B cell (primary cell): ENCODE results near the gene HAP1. TPM values are rescaled to one million over a fixed set of nuclear protein-coding genes. Genes with fewer than 3 reads are reported as not detected.

Experiments used
- ATAC-seq: fragments of 200-7000 bp; cut with Tn5 transposase; one replicate; pipeline ENCODE4 v1.10.0; 2021; ENCODE audit warnings: low read depth, mild to moderate bottlenecking, moderate number of reproducible peaks, moderate library complexity
- CTCF ChIA-PET: fragments of 350-600 bp; sonication (Branson Sonifier 250); formaldehyde crosslinking; loops from one replicate; lab custom pipeline; 2021; ENCODE audit warnings: antibody characterized with exemption, inconsistent platforms; lab: Charles Lee
- POLR2A ChIA-PET: fragments of 350-600 bp; sonication (Branson Sonifier 250); formaldehyde crosslinking; loops from one replicate; lab custom pipeline; 2021; ENCODE audit warnings: antibody characterized with exemption; lab: Charles Lee
- DNase-seq: peaks from one replicate; pipeline ENCODE4 v3.0.0; 2013
- H2AFZ ChIP-seq: 2 replicates; pipeline ENCODE4 v1.6.1; 2012; ENCODE audit warnings: mild to moderate bottlenecking, low read depth, low read length; ENCODE audit not compliant: insufficient read depth, poor library complexity, severe bottlenecking
- H3K27ac ChIP-seq, 2 donors: 1 replicate in 1 of 2; 2 replicates in 1 of 2; pipeline ENCODE4 v1.5.1; 2012 to 2013; ENCODE audit warnings: low read length in 2 of 2, mild to moderate bottlenecking in 2 of 2, moderate library complexity in 1 of 2
- H3K27me3 ChIP-seq, 4 experiments: fragments of 200-600 bp in 1 of 4; sonication (generic) in 1 of 4; replicated peaks in 1 of 4; 1 replicate in 2 of 4; 2 replicates in 2 of 4; pipeline versions ENCODE4 v1.6.1 to v1.7.0; 2013 to 2016; ENCODE audit warnings: low read length in 3 of 4, mild to moderate bottlenecking in 2 of 4, mixed read lengths in 1 of 4, moderate library complexity in 1 of 4; ENCODE audit not compliant: insufficient read depth in 4 of 4, control insufficient read depth in 3 of 4; ENCODE audit errors: control extremely low read depth in 1 of 4
- H3K36me3 ChIP-seq, 2 experiments: replicated peaks in 1 of 2; 1 replicate in 1 of 2; 2 replicates in 1 of 2; pipeline versions ENCODE4 v1.6.1 to v1.7.1; 2013; ENCODE audit warnings: low read length in 1 of 2; ENCODE audit not compliant: insufficient read depth in 2 of 2, control insufficient read depth in 1 of 2; ENCODE audit errors: control extremely low read depth in 1 of 2, extremely low read depth in 1 of 2
- H3K4me1 ChIP-seq, 2 donors: fragments of 200-600 bp in 1 of 2; sonication (generic) in 1 of 2; 1 replicate in 1 of 2; 2 replicates in 1 of 2; pipeline versions ENCODE4 v1.5.1 to v1.6.1; 2013 to 2017; ENCODE audit warnings: low read length in 2 of 2; ENCODE audit not compliant: control insufficient read depth in 2 of 2, insufficient read depth in 2 of 2
- H3K4me2 ChIP-seq: replicated peaks from 2 replicates; pipeline ENCODE3; 2012; ENCODE audit warnings: mild to moderate bottlenecking, low read depth, low read length; ENCODE audit not compliant: poor library complexity, severe bottlenecking
- H3K4me3 ChIP-seq, 5 experiments: fragments of 200-600 bp in 1 of 5; sonication (generic) in 1 of 5; 1 replicate in 3 of 5; 2 replicates in 2 of 5; pipeline versions ENCODE4 v1.5.1 to v1.7.0; 2011 to 2016; ENCODE audit warnings: low read length in 4 of 5, mild to moderate bottlenecking in 4 of 5, low read depth in 2 of 5, control low read depth in 1 of 5, moderate library complexity in 1 of 5; ENCODE audit not compliant: insufficient read depth in 1 of 5; ENCODE audit errors: control extremely low read depth in 1 of 5, extremely low read depth in 1 of 5
- H3K79me2 ChIP-seq: fragments of 200-600 bp; sonication (generic); one replicate; pipeline ENCODE4 v1.6.0; 2016; ENCODE audit warnings: low read length; ENCODE audit not compliant: control insufficient read depth, insufficient read depth
- H3K9ac ChIP-seq: fragments of 200-600 bp; sonication (generic); 2 replicates; pipeline ENCODE4 v1.6.1; 2017; ENCODE audit warnings: mild to moderate bottlenecking, low read length, moderate library complexity
- H3K9me3 ChIP-seq, 3 donors: one replicate each; pipeline versions ENCODE4 v1.6.1 to v1.7.1; 2013; ENCODE audit warnings: low read length in 2 of 3; ENCODE audit not compliant: control insufficient read depth in 2 of 3, insufficient read depth in 1 of 3; ENCODE audit errors: control extremely low read depth in 1 of 3
- H4K20me1 ChIP-seq: 2 replicates; pipeline ENCODE4 v1.6.0; 2012; ENCODE audit warnings: mild to moderate bottlenecking, low read length; ENCODE audit not compliant: insufficient read depth, control insufficient read depth, poor library complexity, severe bottlenecking
- H3K27ac Mint-ChIP-seq: one replicate; pipeline ENCODE4 v1.8.0; 2021; ENCODE audit warnings: mixed read lengths
- H3K27me3 Mint-ChIP-seq: one replicate; pipeline ENCODE4 v1.8.0; 2021; ENCODE audit warnings: mixed read lengths
- H3K4me1 Mint-ChIP-seq: one replicate; pipeline ENCODE4 v1.8.0; 2021; ENCODE audit warnings: mixed read lengths
- H3K4me3 Mint-ChIP-seq: one replicate; pipeline ENCODE4 v1.8.0; 2021; ENCODE audit warnings: mixed read lengths
- H3K9me3 Mint-ChIP-seq: one replicate; pipeline ENCODE4 v1.8.0; 2022; ENCODE audit warnings: mixed read lengths; ENCODE audit not compliant: insufficient read depth
- CTCF ChIP-seq: fragments of 200-600 bp; IDR thresholded peaks from one replicate; pipeline ENCODE4 v1.8.0; 2022; ENCODE audit warnings: antibody characterized with exemption, mild to moderate bottlenecking
- EZH2 ChIP-seq: IDR thresholded peaks from 2 replicates; pipeline ENCODE4 v1.6.1; 2012; ENCODE audit warnings: borderline replicate concordance, low read depth, mild to moderate bottlenecking, moderate library complexity, low read length; ENCODE audit not compliant: insufficient read depth, poor library complexity, severe bottlenecking
- WGBS: methylation state at CpG from one replicate; pipeline ENCODE4 v1.1.5; 2013; ENCODE audit warnings: missing lambda C conversion rate; ENCODE audit not compliant: insufficient coverage; 5-methylcytosine and 5-hydroxymethylcytosine counted together
- intact Hi-C: fragments of 100-400 bp; cut with micrococcal nuclease; formaldehyde crosslinking; loops from one replicate; pipeline ENCODE4 v1.10.0; 2022
- polyA plus RNA-seq: library from polyadenylated mRNA; depleted of rRNA; stranded (reverse); fragments of >200 nt; gene quantifications from 2 replicates; pipeline ENCODE4 v1.2.3, GENCODE V29; 2012
- total RNA-seq, 2 donors: library from RNA; stranded (reverse); fragments of 120-200 nt in 1 of 2; gene quantifications; 1 replicate in 1 of 2; 2 replicates in 1 of 2; pipeline versions ENCODE4 v1.2.3 to v1.2.4, GENCODE V29; 2013 to 2022

The HAP1 gene
- total and polyA plus RNA-seq, 2 donors (not counting 1 experiment from before 2014, with no cell fraction given) = 0.03 to 0.37 TPM

- Histone ChIP-seq H3K4me1 (peaks cover 21 to 23% of the 10 kb centered on the region in 2 donors), H3K9me3 (peaks cover 0 to 6% (median 3%) of the 10 kb centered on the region in 3 donors), H3K4me3 (no peak overlapping the region), H3K36me3 (no peaks in the 10 kb centered on the region), H3K79me2 (no peaks in the 10 kb centered on the region), H3K4me2 (no peak overlapping the region), H2AFZ (no peak overlapping the region), H4K20me1 (no peaks in the 10 kb centered on the region), H3K27ac (no peak overlapping the region), H3K9ac (no peak overlapping the region), H3K27me3 (no peaks in the 10 kb centered on the region)
- no peak for TF ChIP-seq EZH2
- no peak for TF ChIP-seq CTCF
- intact Hi-C loops = no loop called here
- no CpG with 5 or more reads among the region's 5 CpGs for WGBS
- POLR2A ChIA-PET = no interaction called here
- no peak for ATAC-seq
- Mint-ChIP-seq H3K4me1 (peaks cover 17% of the 10 kb centered on the region), H3K27ac (no peak overlapping the region), H3K4me3 (no peak overlapping the region), H3K27me3 (no peaks in the 10 kb centered on the region), H3K9me3 (no peaks in the 10 kb centered on the region)
- CTCF ChIA-PET = interaction anchor here (0.9 to 3.3 kb wide), 3 partner anchors 13 to 19 kb away, joined by 3 to 17 read pairs (median 7); no protein-coding TSS in a partner anchor
- DNase-seq = no peak
These were observed 51.8 kb downstream of the HAP1 start for GRCh38 chr17:41682631-41683030.

- DNase-seq = no peak
These were observed 52.7 kb downstream of the HAP1 start for GRCh38 chr17:41681776-41682175.

More at GRCh38 chr17:41681776-41682175, 52.7 kb downstream of the HAP1 start:
- Histone ChIP-seq H3K27ac (no peak overlapping the region), H3K36me3 (no peaks in the 10 kb centered on the region), H3K4me1 (peaks cover 27 to 28% of the 10 kb centered on the region in 2 donors), H3K79me2 (peaks cover 4% of the 10 kb centered on the region), H3K9me3 (peaks cover 0 to 8% (median 3%) of the 10 kb centered on the region in 3 donors), H3K4me2 (no peak overlapping the region), H4K20me1 (no peaks in the 10 kb centered on the region), H3K4me3 (no peak overlapping the region), H3K27me3 (no peaks in the 10 kb centered on the region), H3K9ac (no peak overlapping the region), H2AFZ (no peak overlapping the region)
- Mint-ChIP-seq H3K27ac (no peak overlapping the region), H3K4me3 (no peak overlapping the region), H3K27me3 (no peaks in the 10 kb centered on the region), H3K4me1 (peaks cover 23% of the 10 kb centered on the region), H3K9me3 (no peaks in the 10 kb centered on the region)
- ATAC-seq = no peak
- POLR2A ChIA-PET = interaction anchor here (0.5 to 6.7 kb wide), 2 partner anchors 8 to 17 kb away, joined by 3 to 122 read pairs; partner anchors contain the start of gene EIF1
- intact Hi-C loops = no loop called here
- no peak for TF ChIP-seq EZH2
- TF ChIP-seq CTCF = no peak
- CTCF ChIA-PET = interaction anchor here (0.9 to 6.8 kb wide), 3 partner anchors 8 to 18 kb away, joined by 3 to 107 read pairs (median 17); partner anchors contain the start of gene EIF1
- WGBS = no CpG with 5 or more reads among the region's 3 CpGs
